H1 (cell line): ENCODE data around the gene ODF2L. TPM values are rescaled to one million over a fixed set of nuclear protein-coding genes. Genes with fewer than 3 reads are reported as not detected.

ENCODE experiments used
- CTCF ChIA-PET: fragments of 300-600 bp; sonication (Branson Sonifier 250); formaldehyde crosslinking; loops from one replicate; lab custom pipeline; 2021; ENCODE audit not compliant: partially characterized antibody; lab: Charles Lee
- POLR2A ChIA-PET: fragments of 300-600 bp; sonication (Branson Sonifier 250); formaldehyde crosslinking; loops from one replicate; lab custom pipeline; 2021; ENCODE audit warnings: inconsistent platforms; ENCODE audit not compliant: partially characterized antibody; lab: Charles Lee
- DNase-seq, 2 experiments: peaks; one replicate each; pipeline versions ENCODE4 v3.0.0 to v3.0.0-alpha.2; 2010 to 2022; ENCODE audit warnings: low spot score in 2 of 2, low read depth in 1 of 2, mixed read lengths in 1 of 2
- FAIRE-seq: peaks from 2 replicates; lab custom pipeline; 2011; peaks lifted over from hg19 to GRCh38; lab: Jason Lieb, UNC
- H2AFZ ChIP-seq: 2 replicates; pipeline ENCODE4 v1.8.1; 2012; ENCODE audit warnings: low read length, inconsistent platforms
- H2AK5ac ChIP-seq: 2 replicates; pipeline ENCODE4 v1.6.1; 2013; ENCODE audit warnings: low read depth, low read length
- H2BK120ac ChIP-seq: replicated peaks from 2 replicates; pipeline ENCODE3; 2013; ENCODE audit warnings: low read depth, low read length, inconsistent platforms
- H2BK12ac ChIP-seq: 2 replicates; pipeline ENCODE4 v1.6.1; 2013; ENCODE audit warnings: low read depth, low read length
- H2BK15ac ChIP-seq: 2 replicates; pipeline ENCODE4 v1.6.1; 2013; ENCODE audit warnings: low read length
- H2BK20ac ChIP-seq: 2 replicates; pipeline ENCODE4 v1.6.1; 2013; ENCODE audit warnings: low read length
- H2BK5ac ChIP-seq: 2 replicates; pipeline ENCODE4 v1.6.1; 2013; ENCODE audit warnings: low read depth, low read length
- H3K14ac ChIP-seq: 2 replicates; pipeline ENCODE4 v1.6.1; 2013; ENCODE audit warnings: inconsistent platforms; ENCODE audit not compliant: insufficient read length
- H3K18ac ChIP-seq: 2 replicates; pipeline ENCODE4 v1.6.1; 2013; ENCODE audit warnings: low read length; ENCODE audit errors: extremely low read depth
- H3K23ac ChIP-seq: 2 replicates; pipeline ENCODE4 v1.6.1; 2013; ENCODE audit warnings: inconsistent platforms; ENCODE audit not compliant: insufficient read length
- H3K23me2 ChIP-seq: 2 replicates; pipeline ENCODE4 v1.6.1; 2013; ENCODE audit warnings: low read depth, low read length
- H3K27ac ChIP-seq: 2 replicates; pipeline ENCODE4 v1.6.1; 2011; ENCODE audit warnings: low read depth, low read length, inconsistent platforms
- H3K27me3 ChIP-seq, 4 experiments: replicated peaks in 1 of 4; 1 replicate in 1 of 4; 2 replicates in 3 of 4; pipeline versions ENCODE4 v1.6.1 to v1.8.1; 2011 to 2013; ENCODE audit warnings: low read length in 3 of 4, mild to moderate bottlenecking in 3 of 4, inconsistent platforms in 2 of 4, mixed read lengths in 2 of 4, moderate library complexity in 1 of 4; ENCODE audit not compliant: control insufficient read depth in 3 of 4, insufficient read depth in 3 of 4; ENCODE audit errors: extremely low read depth in 1 of 4
- H3K36me3 ChIP-seq, 4 experiments: 2 replicates each; pipeline versions ENCODE4 v1.6.1 to v1.8.1; 2011 to 2013; ENCODE audit warnings: mild to moderate bottlenecking in 4 of 4, low read length in 3 of 4, moderate library complexity in 2 of 4, control low read depth in 1 of 4, inconsistent platforms in 1 of 4; ENCODE audit not compliant: insufficient read depth in 4 of 4, control insufficient read depth in 2 of 4
- H3K4ac ChIP-seq: replicated peaks from 2 replicates; pipeline ENCODE3; 2013; ENCODE audit warnings: low read length, low read depth, mixed read lengths, inconsistent platforms; ENCODE audit not compliant: insufficient read length
- H3K4me1 ChIP-seq, 4 experiments: replicated peaks in 1 of 4; 1 replicate in 1 of 4; 2 replicates in 3 of 4; pipeline versions ENCODE4 v1.6.1 to v1.8.1; 2011 to 2013; ENCODE audit warnings: low read length in 3 of 4, inconsistent platforms in 2 of 4, mixed read lengths in 1 of 4; ENCODE audit not compliant: insufficient read depth in 4 of 4, control insufficient read depth in 3 of 4
- H3K4me2 ChIP-seq, 2 experiments: 2 replicates each; pipeline versions ENCODE4 v1.6.1 to v1.8.1; 2011 to 2013; ENCODE audit warnings: low read depth in 2 of 2, low read length in 2 of 2, control low read depth in 1 of 2, inconsistent platforms in 1 of 2, mild to moderate bottlenecking in 1 of 2; ENCODE audit not compliant: insufficient read depth in 1 of 2
- H3K4me3 ChIP-seq, 4 experiments: fragments of 200-600, 300-600 bp in 1 of 4; sonication (generic), shearing (Covaris generic), sonication (Bioruptor Twin) in 1 of 4; 2 replicates each; pipeline versions ENCODE4 v1.5.1 to v1.8.1; 2011 to 2016; ENCODE audit warnings: low read length in 4 of 4, low read depth in 3 of 4, control low read depth in 2 of 4, inconsistent platforms in 2 of 4, mild to moderate bottlenecking in 2 of 4, mixed read lengths in 1 of 4, moderate library complexity in 1 of 4; ENCODE audit not compliant: insufficient read depth in 2 of 4; ENCODE audit errors: extremely low read depth in 1 of 4
- H3K56ac ChIP-seq: replicated peaks from 2 replicates; pipeline ENCODE3; 2013; ENCODE audit warnings: low read depth, mild to moderate bottlenecking, mixed read lengths, low read length, inconsistent platforms; ENCODE audit not compliant: insufficient read length
- H3K79me1 ChIP-seq: 2 replicates; pipeline ENCODE4 v1.6.1; 2013; ENCODE audit warnings: low read depth, low read length, control low read depth
- H3K79me2 ChIP-seq, 2 experiments: 2 replicates each; pipeline versions ENCODE4 v1.6.1 to v1.8.1; 2012 to 2013; ENCODE audit warnings: low read length in 2 of 2, mild to moderate bottlenecking in 2 of 2, inconsistent platforms in 1 of 2; ENCODE audit not compliant: insufficient read depth in 2 of 2, control insufficient read depth in 1 of 2
- H3K9ac ChIP-seq, 4 experiments: replicated peaks in 1 of 4; 1 replicate in 1 of 4; 2 replicates in 3 of 4; pipeline versions ENCODE4 v1.6.1 to v1.8.1; 2011 to 2013; ENCODE audit warnings: low read depth in 3 of 4, low read length in 3 of 4, control low read depth in 2 of 4, mild to moderate bottlenecking in 2 of 4, moderate library complexity in 2 of 4, inconsistent platforms in 1 of 4; ENCODE audit errors: extremely low read depth in 1 of 4
- H3K9me3 ChIP-seq, 2 experiments: 2 replicates each; pipeline versions ENCODE4 v1.6.1 to v1.8.1; 2012 to 2013; ENCODE audit warnings: mild to moderate bottlenecking in 2 of 2, moderate library complexity in 2 of 2, control low read depth in 1 of 2, inconsistent platforms in 1 of 2, low read depth in 1 of 2, low read length in 1 of 2, mixed read lengths in 1 of 2; ENCODE audit not compliant: insufficient read depth in 2 of 2
- H4K20me1 ChIP-seq, 2 experiments: replicated peaks in 1 of 2; 2 replicates each; pipeline versions ENCODE3 to v1.8.1; 2011 to 2013; ENCODE audit warnings: inconsistent platforms in 2 of 2, low read length in 2 of 2, mild to moderate bottlenecking in 1 of 2; ENCODE audit not compliant: insufficient read depth in 2 of 2, control insufficient read depth in 1 of 2
- H4K5ac ChIP-seq: 2 replicates; pipeline ENCODE4 v1.6.1; 2013; ENCODE audit warnings: low read length, low read depth, mixed read lengths, inconsistent platforms; ENCODE audit not compliant: insufficient read length
- H4K8ac ChIP-seq: 2 replicates; pipeline ENCODE4 v1.8.0; 2013; ENCODE audit warnings: mild to moderate bottlenecking, moderate library complexity, low read length, inconsistent platforms; ENCODE audit not compliant: insufficient read depth; ENCODE audit errors: extremely low read depth
- H4K91ac ChIP-seq: replicated peaks from 2 replicates; pipeline ENCODE3; 2013; ENCODE audit warnings: low read length, mixed read lengths, inconsistent platforms; ENCODE audit not compliant: insufficient read length
- ASH2L ChIP-seq: fragments of 200-600, 300-600 bp; sonication (generic); IDR thresholded peaks from one replicate; pipeline ENCODE4 v1.7.1; 2017; ENCODE audit warnings: low read length
- BACH1 ChIP-seq: IDR thresholded peaks from 2 replicates; pipeline ENCODE4 v1.6.1; 2012; ENCODE audit warnings: low read length, improper control_type of control experiment
- FOSL1 ChIP-seq: IDR thresholded peaks from 2 replicates; pipeline ENCODE4 v1.6.1; 2011; ENCODE audit warnings: mild to moderate bottlenecking, low read depth, low read length, moderate library complexity; ENCODE audit not compliant: insufficient read depth
- JUND ChIP-seq: IDR thresholded peaks from 2 replicates; pipeline ENCODE4 v1.6.1; 2011; ENCODE audit warnings: mild to moderate bottlenecking, improper control_type of control experiment, low read length
- KDM4A ChIP-seq: IDR thresholded peaks from one replicate; pipeline ENCODE4 v1.7.1; 2012; ENCODE audit warnings: low read depth, mild to moderate bottlenecking, moderate library complexity, low read length, inconsistent platforms; ENCODE audit not compliant: severe bottlenecking
- WGBS, 2 experiments: shearing (Covaris generic) in 1 of 2; methylation state at CpG; one replicate each; pipeline versions ENCODE4 v1.1.6 to v1.1.7; 2013 to 2015; ENCODE audit warnings: low lambda C conversion rate in 2 of 2, mixed read lengths in 2 of 2, inconsistent platforms in 1 of 2, low coverage in 1 of 2, missing lambda C conversion rate in 1 of 2; ENCODE audit not compliant: insufficient replicate concordance in 2 of 2, insufficient coverage in 1 of 2, insufficient read length in 1 of 2; ENCODE audit errors: extremely low coverage in 1 of 2, missing lambda C conversion rate in 1 of 2; 5-methylcytosine and 5-hydroxymethylcytosine counted together
- polyA plus RNA-seq, 7 experiments: library from polyadenylated mRNA; depleted of rRNA in 3 of 7; stranded (reverse) in 5 of 7; unstranded in 2 of 7; fragments of >200 nt in 5 of 7; fragments of 200-250 nt in 2 of 7; gene quantifications; 1 replicate in 5 of 7; 2 replicates in 1 of 7; 4 replicates in 1 of 7; pipeline versions ENCODE4 v1.2.1 to v1.2.3, GENCODE V29; 2011 to 2013; ENCODE audit warnings: missing spikeins in 2 of 7, mixed read lengths in 2 of 7
- total RNA-seq: library from RNA; stranded (reverse); fragmentation: NEBNext Ultra II Directional; extraction: Animal tissue kit (Norgen Biotek cat#: 25700); gene quantifications from 2 replicates; pipeline ENCODE4 v1.2.1, GENCODE V29; 2021
- TF ChIP-seq, protein P1 (sequence below), 3 experiments: IDR thresholded peaks; 1 replicate in 2 of 3; 2 replicates in 1 of 3; pipeline versions ENCODE4 v1.5.1 to v1.6.1; 2011; ENCODE audit warnings: low read length in 3 of 3, mild to moderate bottlenecking in 3 of 3, inconsistent platforms in 2 of 3, low read depth in 1 of 3, moderate library complexity in 1 of 3; ENCODE audit not compliant: insufficient read depth in 1 of 3; ENCODE audit errors: control extremely low read depth in 1 of 3

ODF2L gene
- total and polyA plus RNA-seq, 2 of the 8 experiments (the other 6 are each of a cell fraction or from before 2014, with no cell fraction given): 3.2 to 27.1 TPM

DNA sequence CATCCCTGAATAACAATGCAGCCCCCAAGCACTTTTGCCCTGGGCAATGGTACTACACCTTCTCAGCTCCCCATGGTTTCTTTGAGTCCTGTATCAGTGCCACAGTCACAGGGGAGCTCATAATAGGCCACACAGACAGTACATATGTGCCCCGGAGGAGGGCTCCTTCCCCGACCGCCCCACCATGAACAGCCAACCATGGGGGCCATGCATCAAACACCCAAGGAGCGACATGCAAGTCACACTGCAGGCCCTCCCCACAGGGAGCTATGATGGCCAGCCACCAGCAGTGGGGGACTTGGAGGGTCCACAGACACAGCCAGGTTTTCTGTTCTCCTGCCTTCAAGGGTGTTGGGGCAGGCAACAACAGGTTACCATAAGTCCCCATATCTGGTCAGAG, 14.8 kb upstream of the ODF2L start:
- Histone ChIP-seq H4K20me1 (no peaks in the 10 kb centered on the region), H3K9ac (no peak overlapping the region), H3K9me3 (no peaks in the 10 kb centered on the region), H3K23ac (no peak overlapping the region), H4K91ac (no peak overlapping the region), H3K4me2 (no peak overlapping the region), H3K79me1 (no peaks in the 10 kb centered on the region; the same call in 1 of the 2 replicates), H2BK15ac (no peak overlapping the region), H4K8ac (no peak overlapping the region), H3K4me1 (no peaks in the 10 kb centered on the region), H2BK5ac (no peak overlapping the region), H2BK20ac (no peak overlapping the region), H3K27me3 (no peaks in the 10 kb centered on the region), H3K36me3 (no peaks in the 10 kb centered on the region), H3K4me3 (no peak overlapping the region), H2BK12ac (no peak overlapping the region), H3K14ac (no peak overlapping the region), H3K23me2 (no peaks in the 10 kb centered on the region), H2BK120ac (no peak overlapping the region), H3K4ac (no peak overlapping the region), H3K27ac (no peak overlapping the region), H3K18ac (no peak overlapping the region), H3K56ac (no peak overlapping the region), H2AFZ (no peak overlapping the region), H2AK5ac (no peak overlapping the region), H4K5ac (no peak overlapping the region), H3K79me2 (no peaks in the 10 kb centered on the region)
- no peak for TF ChIP-seq ASH2L
- TF ChIP-seq JUND: no peak
- no peak for TF ChIP-seq FOSL1
- TF ChIP-seq, protein P1, sequence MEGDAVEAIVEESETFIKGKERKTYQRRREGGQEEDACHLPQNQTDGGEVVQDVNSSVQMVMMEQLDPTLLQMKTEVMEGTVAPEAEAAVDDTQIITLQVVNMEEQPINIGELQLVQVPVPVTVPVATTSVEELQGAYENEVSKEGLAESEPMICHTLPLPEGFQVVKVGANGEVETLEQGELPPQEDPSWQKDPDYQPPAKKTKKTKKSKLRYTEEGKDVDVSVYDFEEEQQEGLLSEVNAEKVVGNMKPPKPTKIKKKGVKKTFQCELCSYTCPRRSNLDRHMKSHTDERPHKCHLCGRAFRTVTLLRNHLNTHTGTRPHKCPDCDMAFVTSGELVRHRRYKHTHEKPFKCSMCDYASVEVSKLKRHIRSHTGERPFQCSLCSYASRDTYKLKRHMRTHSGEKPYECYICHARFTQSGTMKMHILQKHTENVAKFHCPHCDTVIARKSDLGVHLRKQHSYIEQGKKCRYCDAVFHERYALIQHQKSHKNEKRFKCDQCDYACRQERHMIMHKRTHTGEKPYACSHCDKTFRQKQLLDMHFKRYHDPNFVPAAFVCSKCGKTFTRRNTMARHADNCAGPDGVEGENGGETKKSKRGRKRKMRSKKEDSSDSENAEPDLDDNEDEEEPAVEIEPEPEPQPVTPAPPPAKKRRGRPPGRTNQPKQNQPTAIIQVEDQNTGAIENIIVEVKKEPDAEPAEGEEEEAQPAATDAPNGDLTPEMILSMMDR (IDR thresholded peaks at IDR 0.05; ENCODE audit: control extremely low read depth in 1 of 3, insufficient read depth in 1 of 3, low read depth in 1 of 3, low read length in 3 of 3): no peak
- no peak for TF ChIP-seq BACH1
- TF ChIP-seq KDM4A: no peak
- POLR2A ChIA-PET: interaction anchor here (0.7 kb wide), 1 partner anchor 15 kb away, joined by 3 read pairs; the partner anchor contains the start of gene ODF2L
- FAIRE-seq (no peak), DNase-seq (no peak)
- CTCF ChIA-PET: interaction anchor here (0.6 to 1.5 kb wide), 4 partner anchors 10 to 1008 kb away, joined by 3 to 5 read pairs (median 4); partner anchors contain the start of gene CLCA2
- WGBS, 2 experiments: 91% methylated on average over 4 of the region's 4 CpGs; no CpG with 5 or more reads in 1 of the 2 experiments
